ENCODE measurements around the gene FOXG1. TPM values are rescaled to one million over a fixed set of nuclear protein-coding genes. Genes with fewer than 3 reads are reported as not detected.

Gene FOXG1
- total RNA-seq, 4 donors from 2014 or later = not detected

- intact Hi-C loops (cut with DNase I; ENCODE audit: low total_unique reads) = no loop called here
- WGBS, 2 donors = 12 to 18% methylated on average over 3 of the region's 3 CpGs
- no peak for DNase-seq (ENCODE audit: low spot score in 2 of 2)
- TF ChIP-seq POLR2A (IDR thresholded peaks at IDR 0.05) (no peak), CTCF (IDR thresholded peaks at IDR 0.05) (no peak)
- H3K4me3 ChIP-seq (ENCODE audit: low read depth, poor library complexity, severe bottlenecking) = no peak overlapping the region
Observed at GRCh38 chr14:28762955-28763326, 3.6 kb upstream of the FOXG1 start.

GRCh38 chr14:28763751-28764256 lies 2.8 kb upstream of the FOXG1 start:
- TF ChIP-seq POLR2A (IDR thresholded peaks at IDR 0.05) (no peak), CTCF (IDR thresholded peaks at IDR 0.05) (no peak)

GRCh38 chr14:28764257-28765160 lies 2.1 kb upstream of the FOXG1 start:
- TF ChIP-seq CTCF (IDR thresholded peaks at IDR 0.05) (no peak), POLR2A (IDR thresholded peaks at IDR 0.05) (no peak)
- WGBS, 2 donors = 17 to 23% methylated on average over 16 of the region's 16 CpGs
- no peak for DNase-seq (ENCODE audit: low spot score in 2 of 2)
- H3K4me3 ChIP-seq (ENCODE audit: low read depth, poor library complexity, severe bottlenecking) = no peak overlapping the region
- intact Hi-C loops (cut with DNase I; ENCODE audit: low total_unique reads) = no loop called here

More at GRCh38 chr14:28763751-28764256, 2.8 kb upstream of the FOXG1 start:
- intact Hi-C loops (cut with DNase I; ENCODE audit: low total_unique reads) = no loop called here
- H3K4me3 ChIP-seq (ENCODE audit: low read depth, poor library complexity, severe bottlenecking) = no peak overlapping the region
- DNase-seq (ENCODE audit: low spot score in 2 of 2) = no peak
- WGBS, 2 donors = 11 to 14% methylated on average over 4 of the region's 4 CpGs

- H3K4me3 ChIP-seq (ENCODE audit: low read depth, poor library complexity, severe bottlenecking) = no peak overlapping the region
- 14 to 15% methylated on average over 27 of the region's 27 CpGs for WGBS, 2 donors
- DNase-seq (ENCODE audit: low spot score in 2 of 2) = no peak
- intact Hi-C loops (cut with DNase I; ENCODE audit: low total_unique reads) = no loop called here
- no peak for TF ChIP-seq POLR2A (IDR thresholded peaks at IDR 0.05)
- no peak for TF ChIP-seq CTCF (IDR thresholded peaks at IDR 0.05)
Observed at GRCh38 chr14:28765169-28765830, 1.3 kb upstream of the FOXG1 start.

- TF ChIP-seq CTCF (IDR thresholded peaks at IDR 0.05) (no peak), POLR2A (IDR thresholded peaks at IDR 0.05) (no peak)
- DNase-seq (ENCODE audit: low spot score in 2 of 2) = no peak
- 2 to 8% methylated on average over 33 of the region's 33 CpGs for WGBS, 2 donors
- intact Hi-C loops (cut with DNase I; ENCODE audit: low total_unique reads) = no loop called here
- H3K4me3 ChIP-seq (ENCODE audit: low read depth, poor library complexity, severe bottlenecking) = no peak overlapping the region
Observed at GRCh38 chr14:28765831-28766468, 637 bp upstream of the FOXG1 start.
